HG03575 (cell line): ENCODE results near the gene KDM2A.
"Not testable (repeated sequence)": the region's sequence is repeated elsewhere in the genome, so short reads cannot be mapped to it uniquely, and the experiment has no call there.

Experiments
- ATAC-seq: cut with Tn5 transposase; IDR thresholded peaks from one replicate; pipeline ENCODE4 v1.9.1; 2021; ENCODE audit not compliant: unreplicated experiment, insufficient number of reproducible peaks, low FRiP score; ENCODE audit errors: extremely low read depth

Gene KDM2A

GRCh38 chr11:67116758-67117105 lies 2.3 kb upstream of the KDM2A start:
- ATAC-seq, result no peak

DNA sequence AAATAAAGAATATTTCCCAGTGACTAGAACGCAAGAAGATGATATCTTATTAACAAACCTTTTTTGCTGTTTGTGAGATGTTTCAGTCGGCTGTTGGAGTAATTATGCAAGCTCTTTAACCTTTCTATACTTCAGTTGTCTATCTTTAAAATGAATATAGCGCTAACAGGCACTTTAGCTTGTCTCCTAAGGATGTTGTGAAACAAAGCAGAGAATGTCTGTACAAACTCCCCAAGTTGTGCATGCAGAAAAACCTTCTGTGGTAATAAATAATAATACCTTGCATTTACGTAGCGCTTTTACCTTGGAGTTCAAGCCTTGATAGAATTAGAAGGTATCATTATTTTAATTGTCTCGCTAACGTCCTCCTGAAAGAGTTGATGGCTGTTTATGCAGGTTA lies 1.9 kb upstream of the KDM2A start:
- no peak for ATAC-seq

DNA sequence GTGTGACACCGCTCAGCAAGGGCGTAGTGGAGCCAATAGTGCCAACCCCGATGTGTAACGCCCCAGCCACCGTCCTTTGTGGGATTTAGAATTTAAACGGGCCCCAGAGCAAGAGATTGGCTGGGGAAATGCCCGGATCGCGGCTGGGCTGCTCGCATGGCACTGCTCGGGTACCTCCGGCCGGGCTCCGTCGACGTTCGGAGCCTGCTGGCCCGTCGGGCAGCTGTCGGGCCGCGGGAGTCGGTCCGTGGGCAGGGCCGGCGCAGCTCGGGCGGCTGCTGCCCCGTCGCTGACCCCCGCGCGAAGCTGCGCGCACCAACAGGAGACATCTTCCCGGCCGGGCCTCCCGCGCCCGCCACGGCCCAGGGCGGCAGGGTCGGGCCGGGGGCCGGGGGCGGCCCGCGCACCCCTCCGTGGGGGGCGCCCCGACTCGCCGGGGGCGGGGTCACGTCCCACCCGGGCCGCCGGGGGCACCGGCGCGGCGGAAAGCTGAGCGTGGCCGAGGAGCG lies 1.3 kb upstream of the KDM2A start:
- no peak for ATAC-seq

DNA sequence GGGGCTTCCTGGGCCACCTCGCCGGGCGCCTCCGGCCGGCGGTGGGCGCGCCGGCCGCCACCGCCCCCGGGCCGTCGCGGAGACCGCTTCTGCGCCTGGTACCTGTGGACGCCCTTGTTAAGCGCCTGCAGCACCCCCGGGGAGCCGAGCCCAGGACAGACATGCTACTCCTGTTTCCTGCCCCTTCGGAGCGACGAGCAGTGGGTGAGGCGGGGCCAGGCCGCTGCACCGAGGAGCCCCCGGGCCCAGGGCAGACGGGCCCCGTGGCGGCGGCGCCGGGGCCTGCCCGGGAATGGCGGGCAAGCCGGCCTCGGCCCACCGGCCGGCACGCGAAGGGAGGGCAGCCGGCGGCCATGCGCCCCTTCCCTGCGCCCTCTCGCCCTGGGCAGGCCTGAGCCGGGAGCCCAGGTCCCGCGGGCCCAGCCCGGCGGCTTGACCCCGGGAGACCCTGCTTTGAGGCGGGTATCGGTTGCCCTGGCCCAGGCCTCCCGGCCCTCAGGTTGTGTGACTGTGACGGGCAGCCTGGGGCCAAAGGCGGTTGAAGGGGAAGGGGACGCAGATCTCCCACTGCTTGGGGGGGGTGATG lies 789 bp upstream of the KDM2A start:
- no peak for ATAC-seq

DNA sequence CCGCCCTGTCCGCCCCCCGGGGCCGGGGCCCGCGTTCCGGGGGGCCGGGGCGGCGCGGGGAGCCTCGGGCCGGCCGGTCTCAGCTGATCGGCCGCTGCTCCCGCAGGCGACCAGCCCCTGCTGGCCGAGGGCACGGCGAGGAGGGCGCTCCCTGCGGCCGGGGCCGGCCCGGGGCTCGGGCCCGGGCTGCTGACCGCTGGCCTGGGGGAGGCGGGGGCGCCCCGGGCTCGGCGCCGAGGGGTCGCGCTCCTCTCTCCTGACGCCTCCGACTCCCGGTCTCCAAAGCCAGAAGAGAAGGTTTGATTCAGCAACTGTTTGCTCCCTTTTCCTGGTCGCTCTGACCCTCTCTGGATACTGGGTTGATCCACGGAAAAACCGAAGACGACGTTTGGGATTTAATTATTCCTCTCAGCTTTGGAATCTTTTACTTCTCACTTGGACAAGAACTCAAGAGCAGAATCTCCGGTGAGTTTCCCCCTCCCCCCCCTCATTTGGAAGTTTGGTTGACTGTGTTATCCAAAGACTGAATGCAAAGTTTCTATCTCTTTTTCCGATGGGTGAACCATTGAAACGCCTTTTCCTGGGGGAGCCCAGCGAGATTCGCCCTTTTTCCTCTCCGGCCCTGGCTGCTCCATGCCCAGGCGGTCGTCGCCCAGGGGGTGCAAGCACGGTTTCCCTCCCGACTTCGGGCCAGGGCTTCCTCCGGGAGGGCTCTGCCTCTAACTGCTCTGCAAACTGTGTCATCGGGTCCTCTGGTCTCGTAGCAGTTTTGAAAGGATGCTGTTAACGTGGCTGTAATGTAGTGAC lies 725 bp downstream of the KDM2A start:
- no peak for ATAC-seq

DNA sequence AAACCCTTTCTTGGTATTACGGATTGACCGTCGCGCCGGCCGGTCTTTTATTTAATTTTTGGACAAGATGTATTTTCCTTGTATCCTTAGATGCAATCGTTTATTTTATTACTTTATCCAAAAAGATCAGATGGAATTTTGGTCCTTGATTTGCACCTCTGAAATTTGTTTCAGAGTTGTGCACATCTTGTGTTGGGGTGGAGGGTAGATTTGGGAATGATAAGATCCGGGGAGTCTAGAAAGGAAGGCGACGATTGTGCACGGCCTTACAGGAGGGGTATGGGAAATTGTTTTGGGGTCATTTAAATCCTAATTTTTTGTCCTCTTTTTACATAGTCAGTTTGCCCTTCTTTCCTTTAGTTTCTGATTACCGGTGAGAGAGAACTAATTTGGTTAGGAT lies 1.4 kb downstream of the KDM2A start:
- no peak for ATAC-seq

- ATAC-seq, result no peak
Observed at GRCh38 chr11:67120881-67121710, 2.0 kb downstream of the KDM2A start.

DNA sequence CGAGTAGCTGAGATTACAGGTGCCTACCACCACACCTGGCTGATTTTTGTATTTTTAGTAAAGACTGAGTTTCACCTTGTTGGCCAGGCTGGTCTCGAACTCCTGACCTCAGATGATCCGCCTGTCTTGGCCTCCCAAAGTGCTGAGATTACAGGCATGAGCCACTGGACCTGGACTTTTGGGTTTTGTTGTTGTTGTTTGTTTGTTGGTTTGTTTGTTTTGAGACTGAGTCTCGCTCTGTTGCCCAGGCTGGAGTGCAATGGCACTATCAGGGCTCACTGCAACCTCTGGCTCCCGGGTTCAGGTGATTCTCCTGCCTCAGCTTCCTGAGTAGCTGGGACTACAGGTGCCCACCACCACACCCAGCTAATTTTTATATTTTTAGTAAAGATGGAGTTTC lies 4.7 kb downstream of the KDM2A start:
- not testable (repeated sequence) for ATAC-seq

DNA sequence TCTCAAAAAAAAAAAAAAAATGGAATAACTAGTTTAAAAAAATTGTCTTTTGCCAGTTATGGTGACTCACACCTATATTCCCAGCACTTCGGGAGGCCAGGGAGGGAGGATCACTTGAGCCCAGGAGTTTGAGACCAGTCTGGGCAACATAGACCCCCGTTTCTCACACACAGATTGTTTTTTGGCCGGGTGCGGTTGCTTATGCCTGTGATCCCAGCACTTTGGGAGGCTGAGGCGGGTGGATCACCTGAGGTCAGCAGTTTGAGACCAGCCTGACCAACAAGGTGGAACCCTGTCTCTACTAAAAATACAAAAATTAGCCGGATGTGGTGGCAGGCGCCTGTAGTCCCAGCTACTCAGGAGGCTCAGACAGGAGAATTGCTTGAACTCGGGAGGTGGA lies 7.2 kb downstream of the KDM2A start:
- ATAC-seq, result not testable (repeated sequence)

DNA sequence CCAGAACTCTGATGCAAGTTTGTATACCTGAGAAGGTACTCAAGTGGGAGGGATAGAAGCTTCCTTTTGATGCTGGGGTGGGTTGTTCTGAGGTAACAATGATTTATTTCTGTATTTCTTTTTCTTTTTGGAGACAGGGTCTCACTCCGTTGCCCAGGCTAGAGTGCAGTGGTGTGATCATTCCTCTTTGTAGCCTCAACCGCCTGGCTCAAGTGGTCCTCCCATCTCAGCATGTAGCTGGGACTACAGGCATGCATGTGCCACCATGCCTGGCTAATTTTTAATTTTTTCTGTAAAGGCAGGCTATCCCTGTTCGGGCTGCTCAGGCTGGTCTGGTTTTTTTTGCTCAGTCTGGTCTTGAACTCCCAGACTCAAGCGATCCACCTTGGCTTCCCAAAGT lies 7.9 kb downstream of the KDM2A start:
- no peak for ATAC-seq

DNA sequence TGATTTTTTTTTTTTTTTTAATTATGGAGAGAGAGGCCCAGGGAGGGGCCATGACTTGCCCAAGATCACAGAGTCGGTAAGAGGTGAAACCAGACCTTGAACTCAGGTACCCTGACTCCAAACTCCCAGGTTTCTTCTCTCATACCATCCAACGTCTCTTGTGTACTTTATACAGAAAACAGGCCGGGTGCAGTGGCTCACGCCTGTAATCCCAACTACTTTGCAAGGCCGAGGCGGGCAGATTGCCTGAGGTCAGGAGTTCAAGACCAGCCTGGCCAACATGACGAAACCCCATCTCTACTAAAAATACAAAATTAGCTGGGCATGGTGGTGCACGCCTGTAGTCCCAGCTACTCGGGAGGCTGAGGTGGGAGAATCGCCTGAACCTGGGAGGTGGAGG lies 11.8 kb downstream of the KDM2A start:
- not testable (repeated sequence) for ATAC-seq

DNA sequence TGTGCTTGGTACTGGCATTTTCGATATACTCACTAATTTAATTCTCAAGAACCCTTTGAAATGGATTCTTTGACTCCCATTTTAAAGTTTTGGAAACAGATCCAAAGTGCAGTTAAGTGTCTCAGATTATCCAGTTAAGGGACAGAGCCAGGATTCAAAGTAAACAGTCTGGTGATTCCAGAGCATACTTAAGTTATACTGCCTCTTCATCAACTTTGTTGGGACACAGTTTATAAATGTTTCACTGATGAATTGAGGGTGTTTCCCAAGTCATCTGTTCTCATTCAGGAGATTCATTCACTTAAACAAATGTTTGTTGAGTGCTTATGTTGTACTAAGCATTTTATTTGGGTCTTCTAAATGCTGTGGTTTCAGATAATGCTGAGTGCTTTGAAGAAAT lies 17.1 kb downstream of the KDM2A start:
- ATAC-seq, result no peak

DNA sequence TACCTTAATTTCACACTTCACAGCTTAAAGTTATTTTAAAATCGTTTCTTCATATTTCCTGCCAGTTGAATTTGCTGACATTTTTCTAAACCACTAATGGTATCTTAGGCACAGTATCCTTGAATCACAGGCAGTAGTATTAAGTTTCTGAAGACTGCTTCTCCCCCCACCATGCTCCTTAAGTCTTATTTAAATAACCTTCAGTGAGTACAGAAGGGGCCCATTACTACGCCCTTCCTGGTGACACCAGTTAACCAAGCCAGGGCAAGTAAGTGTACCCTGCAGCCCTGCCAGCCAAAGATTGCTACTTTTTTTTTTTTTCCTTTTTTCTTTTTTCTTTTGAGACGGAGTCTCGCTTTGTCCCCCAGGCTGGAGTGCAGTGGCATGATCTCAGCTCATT lies 19.9 kb downstream of the KDM2A start:
- no peak for ATAC-seq

GRCh38 chr11:67146516-67147226 lies 27.6 kb downstream of the KDM2A start:
- no peak for ATAC-seq

DNA sequence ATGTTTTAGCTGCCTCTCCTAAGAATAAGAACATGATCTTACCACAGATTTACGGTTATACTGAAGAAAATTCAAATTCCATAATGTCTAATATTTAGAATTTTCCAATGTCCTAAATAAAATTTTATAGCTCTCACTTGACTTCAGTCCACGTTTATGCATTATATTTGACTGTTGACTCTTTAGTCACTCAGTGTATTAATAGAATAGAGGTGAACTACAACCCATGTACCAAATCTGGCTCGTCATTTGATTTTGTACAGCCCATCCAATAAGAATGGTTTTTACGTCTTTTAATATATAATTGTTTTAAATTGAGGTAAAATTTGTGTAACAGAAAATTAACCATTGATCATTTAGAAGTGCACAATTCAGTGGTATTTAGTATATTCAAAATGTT lies 34.9 kb downstream of the KDM2A start:
- no peak for ATAC-seq

- ATAC-seq, result no peak
Observed at GRCh38 chr11:67154726-67155125, 35.7 kb downstream of the KDM2A start.

GRCh38 chr11:67157691-67158090 lies 38.6 kb downstream of the KDM2A start:
- ATAC-seq, result no peak

- ATAC-seq, result no peak
Observed at GRCh38 chr11:67158221-67158620, 39.2 kb downstream of the KDM2A start.

GRCh38 chr11:67160045-67160444 lies 41.0 kb downstream of the KDM2A start:
- ATAC-seq, result no peak
